HL-60 (cell line): Measurements from ENCODE around the gene PHF3.

ENCODE experiments used
- POLR2AphosphoS5 ChIP-seq: IDR thresholded peaks from 2 replicates; pipeline ENCODE4 v1.6.1; 2012; ENCODE audit warnings: low read depth
- TF ChIP-seq, protein P1 (sequence below): IDR thresholded peaks from one replicate; pipeline ENCODE4 v1.5.1; 2011; ENCODE audit warnings: low read length, control low read depth, inconsistent platforms; ENCODE audit not compliant: insufficient read depth

DNA sequence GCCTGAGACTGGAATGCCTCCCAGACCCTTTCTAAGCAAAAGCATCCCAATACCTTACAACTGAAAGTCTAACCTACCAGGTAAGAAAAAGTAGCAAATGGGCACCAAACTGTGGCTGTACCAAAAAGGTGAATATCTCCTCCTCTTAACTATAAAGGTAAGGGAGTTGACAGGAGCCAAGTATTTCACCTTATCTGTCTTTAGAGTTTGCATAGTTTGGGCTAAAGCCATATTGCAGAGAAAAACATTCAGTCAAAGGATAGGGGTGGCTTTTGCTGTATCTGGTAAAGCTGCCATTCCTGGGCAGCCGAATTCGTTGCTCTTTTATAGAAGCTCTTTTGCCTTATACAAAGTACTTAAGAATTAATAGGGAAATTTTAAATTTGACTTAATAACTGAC is 38.1 kb downstream of the PHF3 start:
- TF ChIP-seq POLR2AphosphoS5: no peak
- TF ChIP-seq, protein P1, sequence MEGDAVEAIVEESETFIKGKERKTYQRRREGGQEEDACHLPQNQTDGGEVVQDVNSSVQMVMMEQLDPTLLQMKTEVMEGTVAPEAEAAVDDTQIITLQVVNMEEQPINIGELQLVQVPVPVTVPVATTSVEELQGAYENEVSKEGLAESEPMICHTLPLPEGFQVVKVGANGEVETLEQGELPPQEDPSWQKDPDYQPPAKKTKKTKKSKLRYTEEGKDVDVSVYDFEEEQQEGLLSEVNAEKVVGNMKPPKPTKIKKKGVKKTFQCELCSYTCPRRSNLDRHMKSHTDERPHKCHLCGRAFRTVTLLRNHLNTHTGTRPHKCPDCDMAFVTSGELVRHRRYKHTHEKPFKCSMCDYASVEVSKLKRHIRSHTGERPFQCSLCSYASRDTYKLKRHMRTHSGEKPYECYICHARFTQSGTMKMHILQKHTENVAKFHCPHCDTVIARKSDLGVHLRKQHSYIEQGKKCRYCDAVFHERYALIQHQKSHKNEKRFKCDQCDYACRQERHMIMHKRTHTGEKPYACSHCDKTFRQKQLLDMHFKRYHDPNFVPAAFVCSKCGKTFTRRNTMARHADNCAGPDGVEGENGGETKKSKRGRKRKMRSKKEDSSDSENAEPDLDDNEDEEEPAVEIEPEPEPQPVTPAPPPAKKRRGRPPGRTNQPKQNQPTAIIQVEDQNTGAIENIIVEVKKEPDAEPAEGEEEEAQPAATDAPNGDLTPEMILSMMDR: no peak
